Stimulated activated CD8-positive, alpha-beta memory T cell treated with anti-CD3 and anti-CD28 coated beads, Interleukin-12 subunit alpha, Interleukin-12 subunit beta, amount 100 ng/mL, for 24 hours (primary cell): Measurements from ENCODE around the gene PECR.
A peak's percentile ranks its signal among the peaks of the same experiment; 100 is the strongest.
"Not testable (repeated sequence)": the region's sequence is repeated elsewhere in the genome, so short reads cannot be mapped to it uniquely, and the experiment has no call there.

Experiments
- DNase-seq: peaks from one replicate; pipeline ENCODE4 v3.0.0-alpha.2; 2020; ENCODE audit errors: extremely low read depth

The PECR gene

DNA sequence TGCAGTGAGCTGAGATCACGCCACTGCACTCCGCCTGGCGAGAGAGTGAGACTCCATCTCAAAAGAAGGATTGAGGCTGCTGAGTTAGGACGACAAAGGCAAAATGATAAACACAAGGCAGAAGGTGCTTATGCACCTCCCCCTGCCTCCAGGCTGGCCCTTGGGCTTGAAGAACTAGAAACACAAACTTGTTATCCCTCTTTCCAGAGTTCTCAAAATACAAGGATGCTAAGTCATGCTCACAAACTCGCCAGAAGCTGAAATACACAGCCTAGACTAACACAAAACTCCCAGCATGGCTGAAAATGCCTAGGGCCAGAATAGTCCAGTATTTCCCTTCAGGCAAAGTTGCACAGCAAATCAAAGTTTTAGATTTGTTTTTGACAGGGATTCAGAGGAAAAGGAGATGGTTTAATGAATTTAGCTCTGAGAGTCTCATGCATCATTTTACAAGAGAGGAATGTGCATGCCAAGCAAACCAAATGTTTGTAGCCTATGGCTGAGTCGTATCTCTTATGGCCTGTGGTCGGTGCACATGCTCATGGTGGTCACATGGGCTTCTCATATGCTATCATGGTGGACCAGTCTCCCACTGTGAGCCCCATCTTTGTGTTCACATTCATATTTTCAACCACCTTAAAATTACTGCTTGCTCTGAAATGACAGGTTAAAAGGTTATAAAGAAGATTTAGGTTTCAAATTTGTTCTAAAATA, 52.0 kb downstream of the PECR start:
- no peak for DNase-seq

GRCh38 chr2:216024779-216025336, 56.8 kb downstream of the PECR start:
- DNase-seq: no peak

- DNase-seq: no peak
Measured at GRCh38 chr2:216023055-216023648, 58.5 kb downstream of the PECR start.

DNA sequence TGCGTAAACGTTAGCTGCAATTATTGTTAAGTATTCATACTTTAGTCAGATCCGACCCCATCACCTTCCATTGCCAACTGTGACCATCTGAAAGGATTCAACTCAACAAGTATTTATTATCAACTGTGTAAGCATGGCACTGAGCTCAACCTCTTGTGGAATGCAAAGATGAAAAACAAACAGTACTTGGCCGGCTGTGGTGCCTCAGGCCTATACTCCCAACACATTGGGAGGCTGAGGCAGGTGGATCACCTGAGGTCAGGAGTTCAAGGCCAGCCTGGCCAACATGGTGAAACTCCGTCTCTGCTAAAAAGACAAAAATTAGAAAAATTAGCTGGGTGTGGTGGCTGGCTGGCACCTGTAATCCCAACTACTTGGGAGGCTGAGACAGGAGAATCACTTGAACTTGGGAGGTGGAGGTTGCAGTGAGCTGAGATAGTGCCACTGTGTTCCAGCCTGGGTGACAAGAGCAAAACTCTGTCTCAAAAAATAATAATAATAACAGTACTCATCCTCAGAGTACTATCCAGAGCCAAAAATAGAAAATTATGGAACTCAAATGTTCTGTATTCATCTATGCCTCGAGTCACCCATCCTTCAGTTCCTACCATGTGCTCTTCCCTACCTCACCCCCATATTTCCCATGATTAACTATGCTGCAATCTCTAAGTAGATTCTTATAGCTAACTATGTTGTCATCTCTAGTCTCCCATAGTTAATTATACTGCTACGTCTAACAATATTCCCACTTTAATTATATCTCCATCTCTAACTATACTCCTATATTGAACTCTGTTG, 59.6 kb downstream of the PECR start:
- DNase-seq: no peak

DNA sequence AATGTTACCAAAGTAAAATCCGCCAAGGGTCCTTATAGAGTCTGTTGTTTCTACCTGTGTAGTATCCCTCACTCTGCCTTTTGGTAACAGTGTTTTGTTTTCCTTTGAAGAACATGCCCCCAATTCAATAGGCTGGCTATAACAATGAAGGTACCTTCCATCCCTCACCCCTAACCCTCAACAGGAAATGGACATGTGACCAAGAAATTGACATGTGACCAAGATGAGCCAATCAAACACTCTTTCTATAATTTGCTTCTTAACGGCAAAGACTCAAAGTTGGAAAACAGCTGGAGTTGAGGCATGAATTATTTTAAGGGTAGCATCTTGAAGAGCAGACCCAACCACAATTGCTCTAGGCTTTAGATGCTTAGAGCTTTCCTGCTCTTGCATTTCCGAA, 62.9 kb downstream of the PECR start:
- no peak for DNase-seq

- no peak for DNase-seq
Measured at GRCh38 chr2:216017365-216017764, 64.2 kb downstream of the PECR start.

GRCh38 chr2:216016581-216016980, 65.0 kb downstream of the PECR start:
- DNase-seq: no peak

- DNase-seq: no peak
Measured at GRCh38 chr2:216015722-216016464, 65.7 kb downstream of the PECR start.

DNA sequence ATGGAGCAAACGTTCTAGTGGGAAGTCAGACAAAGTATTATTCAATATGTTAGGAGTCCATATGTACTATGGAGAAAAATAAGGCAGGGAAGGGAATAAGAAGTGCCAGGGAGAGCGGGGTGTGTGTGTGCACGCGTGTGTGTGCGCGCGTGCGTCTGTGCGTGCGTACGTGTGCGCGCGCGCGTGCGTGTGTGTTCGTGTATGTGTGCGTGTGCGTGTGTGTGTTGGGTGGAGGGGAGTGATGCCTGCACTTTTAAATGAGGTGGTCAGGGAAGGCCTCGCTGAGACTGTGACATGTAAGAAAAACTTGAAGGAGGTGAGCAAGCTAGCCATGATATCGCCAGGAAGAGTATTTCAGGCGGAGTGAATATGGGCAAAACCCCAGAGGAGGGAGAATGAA, 66.6 kb downstream of the PECR start:
- no peak for DNase-seq

DNA sequence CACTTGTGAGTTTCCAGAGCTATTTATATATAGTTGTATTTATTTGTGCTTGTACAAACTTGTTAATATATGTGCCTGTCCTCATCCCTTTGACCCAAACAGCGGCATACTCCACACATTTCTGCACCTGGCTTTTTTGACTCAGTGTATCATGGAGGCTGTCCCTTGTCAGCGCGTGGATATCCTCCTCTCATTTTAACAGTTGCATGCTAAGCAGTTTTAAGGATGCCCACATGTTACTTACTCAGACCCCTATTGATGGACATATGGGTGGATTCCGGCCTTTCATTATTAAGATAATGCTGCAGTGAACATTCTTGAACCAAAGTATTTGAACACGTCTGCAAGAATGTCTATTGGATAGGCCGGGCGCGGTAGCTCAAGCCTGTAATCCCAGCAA, 67.6 kb downstream of the PECR start:
- DNase-seq: no peak

DNA sequence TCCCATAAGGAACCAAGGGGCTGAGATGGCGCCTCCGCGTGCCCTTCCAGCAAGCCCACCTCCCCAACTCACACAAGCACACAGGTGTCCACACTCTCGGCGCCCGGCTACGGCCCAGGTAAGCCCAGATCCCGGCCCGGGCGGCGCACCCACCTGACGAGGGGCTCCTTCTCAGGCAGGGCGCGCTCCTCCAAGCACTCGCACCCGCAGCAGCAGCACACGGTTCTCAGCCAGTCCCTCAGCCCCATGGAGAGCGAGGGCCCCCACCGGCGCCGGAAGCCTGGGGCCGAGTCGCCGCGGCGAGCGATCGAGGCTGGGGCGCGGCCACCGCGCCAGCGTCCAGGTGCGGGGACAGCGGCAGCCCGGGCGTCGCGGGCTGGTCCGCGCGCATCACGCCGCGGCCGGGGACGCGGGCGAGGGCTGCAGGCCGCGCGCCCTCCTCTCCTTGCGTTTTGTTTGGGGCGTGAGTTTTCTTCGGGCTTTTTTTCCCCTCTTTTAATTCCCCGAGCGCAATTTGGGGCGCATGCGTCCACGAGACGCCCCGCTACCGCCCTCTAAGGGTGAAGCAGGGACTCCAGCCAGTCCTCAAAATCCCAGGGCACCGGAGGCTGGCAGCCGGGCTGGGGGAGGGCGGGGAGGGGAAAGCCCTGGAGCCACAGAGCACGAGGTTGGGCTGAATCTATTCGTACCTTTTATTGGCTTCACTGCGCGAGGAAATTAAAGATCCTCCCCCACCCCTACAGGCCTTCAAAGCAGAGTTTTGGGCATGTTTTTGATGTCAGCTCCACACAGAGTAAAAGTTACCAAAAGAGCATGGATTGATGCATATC, 68.3 kb downstream of the PECR start, which contains the start of gene MREG:
TSS of gene MREG (minus strand) at position 472 of the 830 bp plus-strand sequence. CDS start at position 248, 224 bp downstream.
- DNase-seq: peak; percentile 52

GRCh38 chr2:216012830-216013079, 68.9 kb downstream of the PECR start:
- DNase-seq: no peak

DNA sequence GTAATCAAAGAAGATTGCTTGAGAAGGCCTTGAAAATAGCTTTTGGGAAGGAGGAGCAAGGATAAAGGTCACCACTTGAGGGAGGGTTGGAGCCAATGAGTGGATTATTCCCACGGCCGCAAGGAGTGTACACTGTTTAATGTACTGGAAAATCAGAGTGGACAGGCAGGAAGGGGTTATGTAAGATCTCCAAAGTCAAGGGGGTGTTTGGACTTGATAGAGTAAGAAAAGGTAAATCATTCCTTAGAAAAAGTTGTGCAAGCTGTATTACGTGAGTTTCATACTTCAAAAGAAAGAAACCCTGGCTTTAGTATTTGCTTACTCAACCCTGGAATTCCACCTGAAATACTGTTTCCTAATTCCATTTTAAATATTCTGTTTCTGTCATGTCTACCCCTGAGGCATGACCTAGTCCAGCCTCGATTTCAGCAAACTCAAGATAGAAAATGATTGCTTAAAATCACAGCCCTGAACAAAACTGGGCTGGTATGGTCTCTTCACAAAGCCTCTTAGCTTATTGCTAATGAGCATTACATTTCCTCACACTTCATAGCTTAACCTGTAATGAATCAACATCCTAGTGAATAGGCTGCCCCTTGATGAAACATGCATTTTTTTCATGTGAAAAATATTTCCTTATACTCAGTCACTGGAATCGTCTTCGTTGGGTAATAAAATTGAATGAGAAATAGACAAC, 69.3 kb downstream of the PECR start:
- no peak for DNase-seq

DNA sequence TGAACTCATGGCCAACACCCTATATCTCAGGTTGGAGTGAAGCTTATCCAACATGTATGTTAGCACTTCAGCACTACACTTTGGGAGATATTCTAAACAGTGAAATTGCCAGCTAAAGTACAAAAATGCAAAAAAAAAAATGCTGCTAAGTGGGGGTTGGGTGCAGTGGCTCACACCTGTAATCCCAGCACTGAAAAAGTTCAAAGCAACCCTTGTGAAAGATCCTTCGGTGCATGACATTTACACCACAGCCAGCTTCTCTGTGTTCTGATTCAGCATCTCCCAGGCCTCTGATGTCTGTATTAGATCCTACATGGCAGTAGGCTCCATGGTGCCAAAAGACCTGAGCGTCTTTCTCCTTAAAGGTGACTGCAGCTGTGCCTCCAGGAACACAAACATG, 72.4 kb downstream of the PECR start:
- not testable (repeated sequence) for DNase-seq

DNA sequence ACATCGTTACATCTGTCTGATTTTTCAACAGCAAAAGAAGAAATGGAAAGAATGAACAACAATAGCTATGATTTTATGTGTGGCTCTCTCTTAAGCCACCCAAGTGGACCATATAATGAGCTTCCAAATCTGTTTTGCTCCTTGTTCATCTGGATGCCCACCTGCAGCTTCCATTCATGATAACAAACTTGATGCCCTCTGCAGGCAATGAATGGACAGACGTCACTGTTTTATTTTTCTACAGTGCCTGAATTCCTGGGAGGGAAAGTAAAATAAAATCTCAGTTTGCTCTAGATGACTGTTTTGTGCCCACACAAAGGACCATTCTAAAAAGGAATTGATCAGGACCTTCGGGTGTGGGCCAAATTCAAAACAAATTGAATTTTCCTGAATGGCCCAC, 73.2 kb downstream of the PECR start:
- DNase-seq: no peak

- no peak for DNase-seq
Measured at GRCh38 chr2:216006164-216006663, 75.4 kb downstream of the PECR start.

DNA sequence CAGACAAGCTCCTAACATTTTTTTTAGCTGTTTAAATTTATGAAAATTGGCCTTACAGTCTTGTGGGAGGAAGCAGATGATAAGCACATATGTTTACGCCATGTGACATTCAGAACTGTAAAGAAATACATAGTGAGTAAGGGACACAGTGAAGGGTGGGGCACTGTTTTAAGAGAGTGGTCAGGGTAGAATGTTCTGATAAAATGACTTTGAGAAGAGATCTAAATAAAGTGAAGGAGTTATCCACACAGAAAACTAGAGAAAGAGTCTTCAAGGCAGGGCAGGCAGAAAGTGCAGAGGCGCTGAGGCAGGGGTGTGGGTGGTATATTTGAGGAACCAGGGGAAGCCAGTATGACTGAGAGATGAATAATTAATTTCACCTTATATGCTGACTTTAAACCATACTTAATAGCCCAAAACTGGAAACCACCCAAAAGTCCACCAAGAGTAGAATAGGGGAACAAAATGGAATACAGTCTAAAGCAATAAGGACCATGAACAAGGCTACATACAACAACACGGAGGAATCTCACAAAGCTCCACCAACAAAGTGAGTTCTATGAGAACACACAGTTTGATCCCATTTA, 76.8 kb downstream of the PECR start:
- no peak for DNase-seq

- no peak for DNase-seq
Measured at GRCh38 chr2:216003876-216004696, 77.5 kb downstream of the PECR start.

- DNase-seq: no peak
Measured at GRCh38 chr2:216002693-216003092, 78.9 kb downstream of the PECR start.
